GM23248 (cell line): Measurements from ENCODE around the gene ZNF74.
"Not testable (repeated sequence)": the region's sequence is repeated elsewhere in the genome, so short reads cannot be mapped to it uniquely, and the experiment has no call there.

ENCODE experiments used
- EZH2 ChIP-seq: fragments of 200-600 bp; sonication (generic); IDR thresholded peaks from 2 replicates; pipeline ENCODE4 v1.6.1; 2018; ENCODE audit warnings: antibody characterized with exemption, mild to moderate bottlenecking; ENCODE audit not compliant: insufficient read depth, poor library complexity, severe bottlenecking
- EZH2phosphoT487 ChIP-seq: fragments of 200-600 bp; sonication (generic); IDR thresholded peaks from 2 replicates; pipeline ENCODE4 v1.6.1; 2018; ENCODE audit warnings: antibody characterized with exemption, moderate library complexity, mild to moderate bottlenecking, low read depth; ENCODE audit not compliant: insufficient read depth

DNA sequence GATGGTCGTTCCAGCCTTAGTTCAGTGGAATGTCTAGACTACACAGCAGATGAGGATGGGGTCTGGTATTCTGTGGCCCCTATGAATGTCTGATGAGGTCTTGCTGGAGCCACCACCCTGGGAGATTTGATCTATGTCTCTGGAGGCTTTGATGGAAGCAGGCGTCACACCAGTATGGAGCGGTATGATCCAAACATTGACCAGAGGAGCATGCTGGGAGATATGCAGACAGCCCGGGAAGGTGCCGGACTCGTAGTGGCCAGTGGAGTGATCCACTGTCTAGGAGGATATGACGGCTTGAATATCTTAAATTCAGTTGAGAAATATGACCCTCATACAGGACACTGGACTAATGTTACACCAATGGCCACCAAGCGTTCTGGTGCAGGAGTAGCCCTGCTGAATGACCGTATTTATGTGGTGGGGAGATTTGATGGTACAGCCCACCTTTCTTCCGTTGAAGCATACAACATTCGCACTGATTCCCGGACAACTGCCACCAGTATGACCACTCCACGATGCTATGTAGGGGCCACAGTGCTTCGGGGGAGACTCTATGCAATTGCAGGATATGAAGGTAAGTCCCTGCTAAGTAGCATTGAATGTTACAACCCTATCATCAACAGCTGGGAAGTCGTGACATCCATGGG lies 57.3 kb downstream of the ZNF74 start:
- TF ChIP-seq EZH2, EZH2phosphoT487: not testable (repeated sequence)
